Measurements from ENCODE around the gene SLC24A3. TPM values are rescaled to one million over a fixed set of nuclear protein-coding genes. Genes with fewer than 3 reads are reported as not detected.

Gene SLC24A3
- total RNA-seq, 6 donors from 2014 or later, result 6.3 to 10.8 (median 9.3) TPM

DNA sequence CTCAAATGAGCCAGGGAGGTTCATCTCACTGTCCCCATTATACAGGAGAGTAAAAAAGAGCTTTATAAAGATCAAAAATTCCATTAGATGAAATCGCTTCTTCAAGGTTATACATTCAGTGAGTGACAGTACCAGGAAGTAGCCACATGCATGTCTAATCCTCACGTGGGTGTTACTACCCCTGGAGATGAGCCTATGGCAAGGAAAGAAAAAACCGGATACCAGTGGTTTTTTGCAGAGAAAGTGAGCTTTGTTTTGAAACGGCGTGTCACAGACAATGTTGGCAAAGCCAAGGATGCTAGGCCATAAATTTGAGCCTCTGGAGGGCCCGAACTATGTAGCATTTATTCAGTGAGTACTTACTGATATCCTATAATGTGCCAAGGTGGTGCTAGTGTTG is 330.7 kb downstream of the SLC24A3 start:
- 69 to 71% methylated on average over 6 of the region's 6 CpGs for WGBS, 2 donors
- no peak for ATAC-seq (ENCODE audit: low FRiP score in 2 of 2)

DNA sequence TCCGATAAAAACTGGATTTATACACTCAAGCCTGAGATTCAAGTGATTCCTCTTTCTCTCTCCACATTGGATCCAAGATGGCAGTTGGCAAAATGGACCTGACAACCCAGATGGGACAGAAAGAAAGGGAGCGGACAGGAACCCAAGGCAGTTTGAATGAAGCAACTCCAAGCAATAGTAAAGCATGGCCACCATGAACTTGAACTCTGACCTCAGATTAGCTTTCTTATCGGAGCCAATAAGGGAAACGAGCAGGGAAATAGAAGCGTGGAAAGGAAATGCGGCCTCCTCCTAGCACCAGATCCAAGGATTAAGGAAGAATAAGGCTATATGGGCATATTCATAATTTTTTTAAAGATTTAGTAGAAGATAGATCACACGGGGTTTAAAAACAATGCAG is 332.2 kb downstream of the SLC24A3 start:
- DNase-seq, result no peak
- H3K27ac ChIP-seq, result no peak overlapping the region
- H3K36me3 ChIP-seq, result no peaks in the 10 kb centered on the region
- H3K4me3 ChIP-seq, result no peak overlapping the region
- no peaks in the 10 kb centered on the region for H3K4me1 ChIP-seq
- no peaks in the 10 kb centered on the region for H3K9me3 ChIP-seq
- WGBS, 2 donors, result 84 to 87% methylated on average over 7 of the region's 7 CpGs
- ATAC-seq (ENCODE audit: low FRiP score in 2 of 2), result no peak
- H3K27me3 ChIP-seq, result no peaks in the 10 kb centered on the region
- TF ChIP-seq, protein P1, sequence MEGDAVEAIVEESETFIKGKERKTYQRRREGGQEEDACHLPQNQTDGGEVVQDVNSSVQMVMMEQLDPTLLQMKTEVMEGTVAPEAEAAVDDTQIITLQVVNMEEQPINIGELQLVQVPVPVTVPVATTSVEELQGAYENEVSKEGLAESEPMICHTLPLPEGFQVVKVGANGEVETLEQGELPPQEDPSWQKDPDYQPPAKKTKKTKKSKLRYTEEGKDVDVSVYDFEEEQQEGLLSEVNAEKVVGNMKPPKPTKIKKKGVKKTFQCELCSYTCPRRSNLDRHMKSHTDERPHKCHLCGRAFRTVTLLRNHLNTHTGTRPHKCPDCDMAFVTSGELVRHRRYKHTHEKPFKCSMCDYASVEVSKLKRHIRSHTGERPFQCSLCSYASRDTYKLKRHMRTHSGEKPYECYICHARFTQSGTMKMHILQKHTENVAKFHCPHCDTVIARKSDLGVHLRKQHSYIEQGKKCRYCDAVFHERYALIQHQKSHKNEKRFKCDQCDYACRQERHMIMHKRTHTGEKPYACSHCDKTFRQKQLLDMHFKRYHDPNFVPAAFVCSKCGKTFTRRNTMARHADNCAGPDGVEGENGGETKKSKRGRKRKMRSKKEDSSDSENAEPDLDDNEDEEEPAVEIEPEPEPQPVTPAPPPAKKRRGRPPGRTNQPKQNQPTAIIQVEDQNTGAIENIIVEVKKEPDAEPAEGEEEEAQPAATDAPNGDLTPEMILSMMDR (IDR thresholded peaks at IDR 0.05), result no peak
- TF ChIP-seq EP300 (IDR thresholded peaks at IDR 0.05), result no peak
- no peak for TF ChIP-seq POLR2A (IDR thresholded peaks at IDR 0.05)
- no peak for TF ChIP-seq POLR2AphosphoS5 (IDR thresholded peaks at IDR 0.05)

More for the DNA sequence above, 330.7 kb downstream of the SLC24A3 start:
- H3K9me3 ChIP-seq, result no peaks in the 10 kb centered on the region
- no peak for DNase-seq
- H3K4me1 ChIP-seq, result no peaks in the 10 kb centered on the region
- TF ChIP-seq POLR2A (IDR thresholded peaks at IDR 0.05) (no peak), POLR2AphosphoS5 (IDR thresholded peaks at IDR 0.05) (no peak)
- TF ChIP-seq, protein P1 (IDR thresholded peaks at IDR 0.05), result no peak
- no peaks in the 10 kb centered on the region for H3K36me3 ChIP-seq
- H3K27ac ChIP-seq, result no peak overlapping the region
- no peak overlapping the region for H3K4me3 ChIP-seq
- no peaks in the 10 kb centered on the region for H3K27me3 ChIP-seq

DNA sequence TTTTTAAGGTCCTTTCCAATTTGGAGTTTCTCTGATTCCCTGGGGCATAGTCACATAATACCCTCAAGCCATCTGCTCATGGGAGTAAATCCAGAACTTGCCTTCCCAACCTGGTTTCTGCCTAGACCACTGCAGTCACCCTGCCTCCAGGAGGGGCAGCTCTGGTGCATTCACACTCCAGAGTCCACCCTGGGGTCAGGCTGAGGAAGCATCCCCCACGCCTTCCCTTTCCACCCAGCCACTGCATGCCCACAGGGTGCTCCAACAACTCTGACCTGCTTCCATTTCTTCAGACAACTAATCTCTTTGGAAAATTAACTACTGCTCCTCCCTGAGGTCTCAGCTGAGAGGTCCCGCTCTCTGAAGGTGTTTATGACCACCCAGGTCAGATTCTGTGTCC is 334.2 kb downstream of the SLC24A3 start:
- H3K27ac ChIP-seq, result no peak overlapping the region
- no peaks in the 10 kb centered on the region for H3K9me3 ChIP-seq
- H3K36me3 ChIP-seq, result no peaks in the 10 kb centered on the region
- no peak for DNase-seq
- H3K4me3 ChIP-seq, result no peak overlapping the region
- H3K4me1 ChIP-seq, result no peaks in the 10 kb centered on the region
- no peaks in the 10 kb centered on the region for H3K27me3 ChIP-seq
- 77 to 93% methylated on average over 2 of the region's 2 CpGs for WGBS, 2 donors
- no peak for ATAC-seq (ENCODE audit: low FRiP score in 2 of 2)
- no peak for TF ChIP-seq POLR2AphosphoS5 (IDR thresholded peaks at IDR 0.05)

DNA sequence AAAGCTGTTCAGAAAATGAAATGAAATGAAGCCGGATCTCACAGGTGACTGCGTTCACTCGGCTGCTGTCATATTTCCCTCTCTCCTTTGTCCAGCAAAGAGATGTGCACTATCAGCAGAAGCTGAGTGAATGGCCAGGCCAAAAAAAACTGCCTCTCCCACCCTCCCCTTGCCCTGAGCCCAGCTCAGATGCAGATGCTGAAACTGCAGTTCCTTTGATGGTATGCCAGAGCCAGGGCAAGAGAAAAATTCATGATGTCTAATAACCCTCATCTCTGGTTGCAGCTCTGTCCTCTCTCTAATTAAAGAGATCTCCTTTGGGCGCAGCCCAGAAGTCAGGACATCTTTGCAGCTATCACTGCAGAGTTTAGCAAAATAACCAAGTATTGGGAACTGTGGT is 335.1 kb downstream of the SLC24A3 start:
- Histone ChIP-seq H3K27ac (no peak overlapping the region), H3K9me3 (no peaks in the 10 kb centered on the region), H3K4me3 (no peak overlapping the region), H3K4me1 (no peaks in the 10 kb centered on the region), H3K36me3 (no peaks in the 10 kb centered on the region), H3K27me3 (no peaks in the 10 kb centered on the region)
- DNase-seq (no peak), ATAC-seq (ENCODE audit: low FRiP score in 2 of 2) (no peak)
- 65 to 72% methylated on average over 4 of the region's 4 CpGs for WGBS, 2 donors
- TF ChIP-seq EP300 (IDR thresholded peaks at IDR 0.05) (no peak), POLR2AphosphoS5 (IDR thresholded peaks at IDR 0.05) (no peak), POLR2A (IDR thresholded peaks at IDR 0.05) (no peak)
- TF ChIP-seq, protein P1 (IDR thresholded peaks at IDR 0.05), result no peak

DNA sequence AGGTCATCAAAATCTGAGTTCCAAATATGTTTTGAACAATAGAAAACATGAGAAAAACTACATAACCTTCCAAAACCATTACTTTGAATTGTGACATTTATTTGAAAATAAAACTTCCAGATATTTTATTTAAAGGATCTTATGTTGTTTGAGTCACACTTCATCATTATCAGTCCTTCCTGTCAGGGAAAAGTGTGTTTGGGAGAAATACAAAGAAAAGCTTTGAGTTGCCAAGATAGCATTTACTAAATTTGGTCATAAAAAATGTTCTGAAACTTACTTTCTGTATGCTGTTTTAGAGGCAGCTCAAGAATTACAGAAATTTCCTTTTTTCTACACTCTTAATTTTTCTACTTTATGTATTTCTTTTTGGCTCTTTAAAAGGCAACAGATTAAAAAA is 337.5 kb downstream of the SLC24A3 start:
- H3K9me3 ChIP-seq, result no peaks in the 10 kb centered on the region
- H3K36me3 ChIP-seq, result no peaks in the 10 kb centered on the region
- no peak overlapping the region for H3K27ac ChIP-seq
- TF ChIP-seq EP300 (IDR thresholded peaks at IDR 0.05) (no peak), POLR2AphosphoS5 (IDR thresholded peaks at IDR 0.05) (no peak), POLR2A (IDR thresholded peaks at IDR 0.05) (no peak)
- TF ChIP-seq, protein P1 (IDR thresholded peaks at IDR 0.05), result no peak
- H3K4me3 ChIP-seq, result no peak overlapping the region
- DNase-seq, result no peak
- no peaks in the 10 kb centered on the region for H3K4me1 ChIP-seq
- H3K27me3 ChIP-seq, result no peaks in the 10 kb centered on the region
- no peak for ATAC-seq (ENCODE audit: low FRiP score in 2 of 2)

Measured in upper lobe of left lung (tissue), 6 donors.